Hematopoietic multipotent progenitor cell (in vitro differentiated cells): ENCODE results near the gene TXNDC11. TPM values are rescaled to one million over a fixed set of nuclear protein-coding genes. Genes with fewer than 3 reads are reported as not detected.

Experiments used
- DNase-seq, 3 donors: peaks; one replicate each; pipeline ENCODE4 v3.0.0-alpha.2; 2011 to 2015; ENCODE audit warnings: low read depth in 2 of 3, low spot score in 2 of 3
- total RNA-seq: library from RNA; depleted of rRNA; stranded (reverse); fragments of >200 nt; gene quantifications from one replicate; pipeline ENCODE4 v1.2.3, GENCODE V29; 2012

TXNDC11 gene
- total RNA-seq, 1 donor, result 35.0 TPM

- no peak for DNase-seq
These were observed 50.9 kb downstream of the TXNDC11 start for GRCh38 chr16:11691771-11692170.

- no peak for DNase-seq
These were observed 51.4 kb downstream of the TXNDC11 start for GRCh38 chr16:11691235-11691634.

GRCh38 chr16:11689031-11689840 lies 53.4 kb downstream of the TXNDC11 start:
- no peak for DNase-seq

GRCh38 chr16:11688520-11688886 lies 54.2 kb downstream of the TXNDC11 start:
- DNase-seq, result no peak

- no peak for DNase-seq
These were observed 54.8 kb downstream of the TXNDC11 start for GRCh38 chr16:11687601-11688519.

- no peak for DNase-seq
These were observed 55.8 kb downstream of the TXNDC11 start for GRCh38 chr16:11686713-11687380.

GRCh38 chr16:11685844-11686618 lies 56.6 kb downstream of the TXNDC11 start:
- no peak for DNase-seq

- DNase-seq, result no peak
These were observed 58.2 kb downstream of the TXNDC11 start for GRCh38 chr16:11684231-11685025.

GRCh38 chr16:11683145-11683544 lies 59.5 kb downstream of the TXNDC11 start:
- no peak for DNase-seq

GRCh38 chr16:11682655-11683096 lies 60.0 kb downstream of the TXNDC11 start:
- DNase-seq, result no peak

- no peak for DNase-seq
These were observed 60.5 kb downstream of the TXNDC11 start for GRCh38 chr16:11681976-11682654.

- no peak for DNase-seq
These were observed 61.1 kb downstream of the TXNDC11 start for GRCh38 chr16:11681556-11681955.

- DNase-seq, result no peak
These were observed 62.4 kb downstream of the TXNDC11 start for GRCh38 chr16:11679941-11680911.

- no peak for DNase-seq
These were observed 63.4 kb downstream of the TXNDC11 start for GRCh38 chr16:11679250-11679649.

- DNase-seq, result no peak
These were observed 64.4 kb downstream of the TXNDC11 start for GRCh38 chr16:11677959-11678881.

GRCh38 chr16:11677451-11677951 lies 65.2 kb downstream of the TXNDC11 start:
- no peak for DNase-seq

- DNase-seq, result no peak
These were observed 65.9 kb downstream of the TXNDC11 start for GRCh38 chr16:11676799-11677198.
